Measurements from ENCODE around the gene IRF4.

Gene IRF4

DNA sequence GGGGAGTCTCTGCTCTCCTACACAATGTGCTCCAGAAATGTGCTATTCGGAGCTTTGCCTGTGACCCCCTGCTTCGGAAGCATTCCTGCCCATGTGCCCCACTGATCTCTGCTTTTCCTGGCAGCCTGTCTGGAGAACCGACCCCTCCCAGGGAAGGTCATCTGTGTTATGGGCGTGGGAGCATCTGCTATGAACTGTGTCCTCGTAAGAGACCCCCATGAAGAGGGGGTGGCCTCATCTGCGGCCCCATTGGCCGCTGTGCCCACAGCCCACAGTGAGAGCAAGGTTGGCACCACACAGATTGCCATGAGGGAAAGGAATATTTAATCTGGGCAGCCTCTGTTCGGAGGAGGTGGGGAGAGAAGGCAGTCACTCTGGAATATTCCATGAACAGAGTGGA lies 32.7 kb upstream of the IRF4 start:
- TF ChIP-seq, protein P1, sequence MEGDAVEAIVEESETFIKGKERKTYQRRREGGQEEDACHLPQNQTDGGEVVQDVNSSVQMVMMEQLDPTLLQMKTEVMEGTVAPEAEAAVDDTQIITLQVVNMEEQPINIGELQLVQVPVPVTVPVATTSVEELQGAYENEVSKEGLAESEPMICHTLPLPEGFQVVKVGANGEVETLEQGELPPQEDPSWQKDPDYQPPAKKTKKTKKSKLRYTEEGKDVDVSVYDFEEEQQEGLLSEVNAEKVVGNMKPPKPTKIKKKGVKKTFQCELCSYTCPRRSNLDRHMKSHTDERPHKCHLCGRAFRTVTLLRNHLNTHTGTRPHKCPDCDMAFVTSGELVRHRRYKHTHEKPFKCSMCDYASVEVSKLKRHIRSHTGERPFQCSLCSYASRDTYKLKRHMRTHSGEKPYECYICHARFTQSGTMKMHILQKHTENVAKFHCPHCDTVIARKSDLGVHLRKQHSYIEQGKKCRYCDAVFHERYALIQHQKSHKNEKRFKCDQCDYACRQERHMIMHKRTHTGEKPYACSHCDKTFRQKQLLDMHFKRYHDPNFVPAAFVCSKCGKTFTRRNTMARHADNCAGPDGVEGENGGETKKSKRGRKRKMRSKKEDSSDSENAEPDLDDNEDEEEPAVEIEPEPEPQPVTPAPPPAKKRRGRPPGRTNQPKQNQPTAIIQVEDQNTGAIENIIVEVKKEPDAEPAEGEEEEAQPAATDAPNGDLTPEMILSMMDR (IDR thresholded peaks at IDR 0.05; ENCODE audit: insufficient read depth, missing control alignments) = no peak
- DNase-seq (ENCODE audit: insufficient read length, low spot score) = no peak
- FAIRE-seq = no peak

DNA sequence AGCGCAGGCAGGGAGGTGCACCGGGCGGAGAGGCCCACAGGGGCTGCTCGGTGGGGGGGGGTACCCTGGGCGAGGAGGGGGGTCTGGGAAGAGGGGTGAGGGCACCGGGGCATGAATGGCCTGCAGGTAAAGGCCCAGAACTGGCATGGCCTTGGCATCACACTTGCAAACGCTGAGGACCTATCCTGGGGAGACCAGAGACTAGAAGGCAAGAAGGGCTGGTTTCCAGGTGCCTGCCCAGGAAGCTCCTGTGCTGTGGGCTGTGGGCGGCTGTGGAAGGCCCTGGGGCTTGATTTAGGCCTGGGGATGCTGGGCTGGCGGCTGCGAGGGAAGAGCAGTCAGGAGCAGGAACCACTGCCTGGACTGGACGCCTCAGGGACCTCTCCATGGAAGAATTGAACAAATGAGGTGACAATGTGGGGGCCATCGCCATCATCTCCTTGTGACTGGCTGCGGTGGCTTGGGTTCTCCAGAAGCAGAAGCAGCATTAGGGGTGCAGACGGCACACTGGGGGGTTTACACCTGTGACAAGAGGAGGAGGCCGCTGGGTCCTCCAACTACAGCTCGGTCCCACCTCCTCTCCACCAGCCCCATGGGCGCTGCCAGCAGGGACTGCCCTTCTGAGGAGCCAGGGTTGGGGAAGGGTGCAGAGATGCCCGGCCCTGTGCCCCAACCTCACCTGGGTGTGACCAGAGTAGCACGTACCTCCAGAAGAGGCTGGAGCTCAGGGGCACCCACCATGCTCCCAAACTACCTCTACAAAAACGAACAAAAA lies 32.1 kb upstream of the IRF4 start:
- no peak for DNase-seq (ENCODE audit: insufficient read length, low spot score)
- TF ChIP-seq, protein P1 (IDR thresholded peaks at IDR 0.05; ENCODE audit: insufficient read depth, missing control alignments) = no peak
- no peak for FAIRE-seq

DNA sequence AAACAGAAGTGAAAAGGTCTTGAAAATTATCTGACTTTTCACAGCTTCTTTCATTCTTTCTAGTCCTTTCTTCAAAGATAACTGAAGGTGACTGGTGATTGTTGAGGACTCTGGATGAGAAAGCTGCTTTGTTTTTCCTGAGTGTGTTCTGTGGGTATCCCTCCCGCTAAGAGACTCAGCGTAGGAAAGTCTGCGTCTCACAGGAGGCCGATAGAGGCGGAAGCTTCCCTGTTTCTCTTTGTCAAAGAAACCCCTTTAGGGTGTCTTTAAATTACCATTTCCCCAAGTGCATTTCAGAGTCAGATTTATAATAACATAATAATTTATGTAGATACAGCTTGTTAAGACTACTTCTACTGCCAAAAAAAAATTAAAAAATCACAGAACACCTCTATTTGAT lies 31.2 kb upstream of the IRF4 start:
- DNase-seq (ENCODE audit: insufficient read length, low spot score) (no peak), FAIRE-seq (no peak)
- TF ChIP-seq, protein P1 (IDR thresholded peaks at IDR 0.05; ENCODE audit: insufficient read depth, missing control alignments) = no peak

DNA sequence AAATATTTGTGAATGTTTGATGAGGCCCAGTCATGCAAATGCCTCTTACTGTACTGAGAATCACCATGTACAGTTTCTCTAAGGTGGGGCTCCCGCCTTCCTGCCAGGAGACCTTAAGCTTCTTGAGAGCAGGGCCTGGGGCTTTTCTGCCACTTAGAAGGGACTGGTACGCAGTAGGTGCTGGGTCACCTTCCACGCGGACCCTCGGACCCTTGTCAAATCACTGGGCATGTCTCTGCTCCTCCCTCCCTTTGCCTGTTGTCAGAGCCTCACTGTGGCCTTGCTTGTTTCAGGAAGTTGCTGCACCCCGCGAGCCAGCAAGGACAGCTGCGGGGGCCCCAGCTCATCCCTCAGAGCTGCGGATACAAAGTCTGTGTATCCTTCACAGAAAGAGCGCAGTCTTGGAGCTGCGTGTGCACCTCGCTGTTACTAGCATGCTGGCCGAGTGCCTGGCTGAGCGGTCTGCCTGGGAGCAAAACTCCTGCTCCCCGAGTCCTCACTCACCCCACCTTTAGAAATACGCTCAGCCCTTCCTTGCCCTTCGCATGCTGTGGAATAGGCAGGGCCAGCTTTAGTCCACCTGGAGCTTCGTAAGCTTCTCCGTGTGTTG lies 30.7 kb upstream of the IRF4 start:
- DNase-seq (ENCODE audit: insufficient read length, low spot score) (no peak), FAIRE-seq (no peak)
- TF ChIP-seq, protein P1 (IDR thresholded peaks at IDR 0.05; ENCODE audit: insufficient read depth, missing control alignments) = no peak

DNA sequence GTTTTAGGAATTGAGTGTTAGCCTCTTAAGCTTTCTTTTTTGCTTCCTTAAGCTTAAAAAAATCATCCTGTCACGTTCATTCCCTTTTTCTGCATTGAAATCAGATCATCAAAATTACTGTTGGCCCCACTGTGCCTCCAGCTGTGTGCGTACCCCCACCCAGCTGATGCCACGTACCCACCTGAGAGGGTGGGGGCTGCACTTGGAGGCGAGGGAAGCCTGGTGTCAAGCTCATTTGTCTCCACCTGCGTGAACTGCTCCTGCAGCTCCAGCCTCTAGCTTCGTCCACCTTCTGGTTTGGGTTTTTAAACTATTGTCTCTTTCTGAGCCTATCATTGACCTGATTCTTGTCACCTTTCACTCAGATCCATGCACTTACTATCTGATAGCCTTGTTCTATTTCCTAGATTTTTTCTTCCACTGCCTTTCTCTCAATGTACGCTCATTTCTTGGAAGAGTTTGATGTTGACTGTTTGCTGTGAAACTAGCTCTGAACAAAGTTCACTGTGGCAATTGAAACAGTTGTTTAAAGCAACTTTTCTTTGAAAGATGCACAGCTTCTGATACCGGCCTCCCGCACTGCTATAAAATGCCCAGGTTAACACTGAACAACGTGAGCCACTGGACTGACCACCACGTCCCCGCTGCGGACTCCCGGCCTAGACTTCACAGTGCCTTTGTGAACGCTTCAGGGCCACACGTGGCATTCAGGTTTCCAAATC lies 30.0 kb upstream of the IRF4 start:
- DNase-seq (ENCODE audit: insufficient read length, low spot score) = no peak
- TF ChIP-seq, protein P1 (IDR thresholded peaks at IDR 0.05; ENCODE audit: insufficient read depth, missing control alignments) = no peak
- FAIRE-seq = no peak

DNA sequence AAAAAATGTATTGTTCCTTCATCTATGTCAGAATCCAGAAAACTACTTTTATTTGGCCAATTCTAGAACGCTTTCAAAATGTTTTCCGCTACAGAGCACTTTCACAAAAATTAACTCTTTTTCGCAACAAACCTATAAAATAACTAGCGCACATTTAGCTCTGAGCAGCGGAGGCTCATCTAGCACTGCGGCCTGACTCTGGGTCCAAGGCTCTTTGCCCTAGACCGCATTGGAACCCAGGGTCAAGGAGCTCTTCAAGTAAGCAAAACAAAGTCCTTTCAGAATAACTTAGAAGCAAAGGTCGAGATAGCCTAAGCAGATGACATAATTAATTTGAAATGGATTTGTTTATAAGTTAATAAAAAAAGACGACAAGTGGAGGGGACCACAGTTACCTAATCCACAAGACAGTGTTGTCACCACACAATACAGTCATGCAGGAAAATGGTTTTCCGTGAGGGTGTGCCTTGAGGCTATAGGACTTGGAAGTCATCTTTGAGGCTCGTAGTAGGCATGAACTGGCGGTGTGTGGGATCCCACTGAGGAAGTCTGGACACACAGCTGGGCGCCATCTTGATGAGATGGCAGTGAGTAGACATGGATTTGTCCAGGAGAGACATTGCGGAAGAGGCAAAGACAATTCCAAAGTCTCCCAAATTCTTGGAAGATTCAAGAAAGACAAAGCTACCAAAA lies 29.2 kb upstream of the IRF4 start:
- TF ChIP-seq, protein P1 (IDR thresholded peaks at IDR 0.05; ENCODE audit: insufficient read depth, missing control alignments) = no peak
- DNase-seq (ENCODE audit: insufficient read length, low spot score) (no peak), FAIRE-seq (no peak)

All from D721Med (cell line).